Heart right ventricle (tissue), 16 donors: ENCODE results near the gene MGMT. TPM values are rescaled to one million over a fixed set of nuclear protein-coding genes. Genes with fewer than 3 reads are reported as not detected.

Source experiments
- ATAC-seq, 8 donors: fragments of 200-7000 bp; cut with Tn5 transposase; one replicate each; pipeline ENCODE4 v1.9.1; 2020; ENCODE audit warnings: mild to moderate bottlenecking in 8 of 8, moderate library complexity in 8 of 8, moderate number of reproducible peaks in 1 of 8
- DNase-seq, 2 donors: peaks; one replicate each; pipeline ENCODE4 v3.0.0-alpha.2; 2020
- H3K27ac ChIP-seq, 10 donors: fragments of 200-600 bp; sonication (generic) in 2 of 10; one replicate each; pipeline versions ENCODE4 v1.5.0 to v1.8.0; 2020 to 2022; ENCODE audit warnings: mild to moderate bottlenecking in 3 of 10
- H3K27me3 ChIP-seq, 7 donors: fragments of 200-600 bp; one replicate each; pipeline ENCODE4 v1.8.0; 2021 to 2022; ENCODE audit warnings: mild to moderate bottlenecking in 2 of 7
- H3K36me3 ChIP-seq, 9 donors: fragments of 200-600 bp; sonication (generic) in 1 of 9; one replicate each; pipeline versions ENCODE4 v1.5.0 to v1.8.0; 2020 to 2022; ENCODE audit warnings: mild to moderate bottlenecking in 2 of 9
- H3K4me1 ChIP-seq, 9 donors: fragments of 200-600 bp; sonication (generic) in 1 of 9; one replicate each; pipeline versions ENCODE4 v1.5.0 to v1.8.0; 2020 to 2022; ENCODE audit warnings: mild to moderate bottlenecking in 4 of 9
- H3K4me3 ChIP-seq, 10 donors: fragments of 200-600 bp; sonication (generic) in 2 of 10; one replicate each; pipeline versions ENCODE4 v1.5.0 to v1.8.0; 2020 to 2022; ENCODE audit warnings: mild to moderate bottlenecking in 7 of 10, moderate library complexity in 2 of 10
- H3K9me3 ChIP-seq, 11 donors: fragments of 200-600 bp in 10 of 11; sonication (generic) in 2 of 11; one replicate each; pipeline versions ENCODE4 v1.5.0 to v1.8.0; 2013 to 2022; ENCODE audit warnings: mild to moderate bottlenecking in 2 of 11, control low read depth in 1 of 11, moderate library complexity in 1 of 11
- CTCF ChIP-seq, 9 donors: fragments of 200-600 bp; sonication (generic) in 2 of 9; IDR thresholded peaks; one replicate each; pipeline versions ENCODE4 v1.5.0 to v1.8.0; 2021 to 2022; ENCODE audit warnings: antibody characterized with exemption in 9 of 9, mild to moderate bottlenecking in 5 of 9, moderate library complexity in 1 of 9
- WGBS, 2 donors: extraction: QIAGEN DNeasy Blood & Tissue Kit; methylation state at CpG; one replicate each; pipeline ENCODE4 v1.1.7; 2013; ENCODE audit warnings: inconsistent platforms in 1 of 2; 5-methylcytosine and 5-hydroxymethylcytosine counted together
- intact Hi-C, 10 donors: fragments of 100-400 bp; cut with DNase I; formaldehyde crosslinking; loops; one replicate each; pipeline versions ENCODE4 v1.11.1 to v1.14.2; 2022
- polyA plus RNA-seq, 2 donors: library from polyadenylated mRNA; stranded (reverse); fragments of 200-250 nt; gene quantifications; one replicate each; pipeline ENCODE4 v1.2.3, GENCODE V29; 2013
- total RNA-seq, 10 donors: library from RNA; stranded (reverse); fragmentation: NEBNext Ultra II Directional in 3 of 10; extraction: Animal tissue kit (Norgen Biotek cat#: 25700) in 3 of 10; gene quantifications; one replicate each; pipeline versions ENCODE4 v1.2.1 to v1.2.4, GENCODE V29; 2021 to 2023
- donor health status: Arrhythmogenic right ventricular cardiomyopathy.
- donor health status: ischemic (EF 13 %, LVEDD 7.1; RV severe dilation, severe dysfunction).
- donor health status: healthy with polysubstance abuse.
- donor health status: DM: no; HTN: yes; CAD: no.
- donor health status: DM: no; HTN: no; CAD: no.
- donor health status: ischemic (EF 25% LVEDD 6.9; RV normal size, moderate dysfunction).
- donor health status: ischemic (EF 25% LVEDD 5.7; RV mildly dilated, moderate dysfunction).
- donor health status: healthy.
- donor health status: DM: yes; HTN: yes; CAD: no.
- donor health status: Ischemic cardiomyopathy.
- donor health status: ischemic (EF 35%, LVEDD 5.7; RV mildly dilated, moderate dysfunction).
- donor health status: nonischemic (EF 11% LVEDD 7.7; RV severe dilation, severe dysfunction).
- donor health status: DM: yes; HTN: yes; CAD: no.
- donor health status: PGD.
- donor health status: ischemic (EF 29% LVEDD 5.4; RV normal size, mild dysfunction).
- donor health status: nonischemic (EF 23%, LVEDD 6.1; RV moderate dilation, normal function).

The MGMT gene
- total and polyA plus RNA-seq, 12 donors, result 8.4 to 17.8 (median 12.9) TPM

GRCh38 chr10:129653428-129653827, 186.4 kb downstream of the MGMT start:
- TF ChIP-seq CTCF (IDR thresholded peaks at IDR 0.05), result no peak
- 92 to 96% methylated on average over 8 of the region's 8 CpGs for WGBS, 2 donors

GRCh38 chr10:129653861-129654260, 186.8 kb downstream of the MGMT start:
- DNase-seq (no peak), ATAC-seq (no peak)
- Histone ChIP-seq H3K9me3 (no peaks in the 10 kb centered on the region), H3K4me1 (no peaks in the 10 kb centered on the region), H3K4me3 (no peak overlapping the region), H3K27ac (no peak overlapping the region), H3K27me3 (no peaks in the 10 kb centered on the region), H3K36me3 (no peaks in the 10 kb centered on the region)
- WGBS, 2 donors, result 90 to 97% methylated on average over 11 of the region's 11 CpGs
- no peak for TF ChIP-seq CTCF (IDR thresholded peaks at IDR 0.05)
- intact Hi-C loops, result no loop called here

More at GRCh38 chr10:129653428-129653827, 186.4 kb downstream of the MGMT start:
- H3K4me1 ChIP-seq, result no peaks in the 10 kb centered on the region
- H3K9me3 ChIP-seq, result no peaks in the 10 kb centered on the region
- no peaks in the 10 kb centered on the region for H3K36me3 ChIP-seq
- DNase-seq (no peak), ATAC-seq (no peak)
- intact Hi-C loops, result no loop called here
- no peak overlapping the region for H3K4me3 ChIP-seq
- H3K27me3 ChIP-seq, result no peaks in the 10 kb centered on the region
- no peak overlapping the region for H3K27ac ChIP-seq

GRCh38 chr10:129654461-129654860, 187.4 kb downstream of the MGMT start:
- ATAC-seq, result no peak
- no peaks in the 10 kb centered on the region for H3K4me1 ChIP-seq
- no peak for TF ChIP-seq CTCF (IDR thresholded peaks at IDR 0.05)
- intact Hi-C loops, result no loop called here
- H3K4me3 ChIP-seq, result no peak overlapping the region
- no peaks in the 10 kb centered on the region for H3K36me3 ChIP-seq
- WGBS, 2 donors, result 94% methylated on average over 7 of the region's 7 CpGs
- H3K9me3 ChIP-seq, result no peaks in the 10 kb centered on the region
- no peak for DNase-seq
- no peaks in the 10 kb centered on the region for H3K27me3 ChIP-seq
- no peak overlapping the region for H3K27ac ChIP-seq

GRCh38 chr10:129655007-129655678, 188.1 kb downstream of the MGMT start:
- TF ChIP-seq CTCF (IDR thresholded peaks at IDR 0.05), result no peak
- no peak overlapping the region for H3K4me3 ChIP-seq
- H3K36me3 ChIP-seq, result no peaks in the 10 kb centered on the region
- no peak overlapping the region for H3K27ac ChIP-seq
- DNase-seq (no peak), ATAC-seq (no peak)
- no peaks in the 10 kb centered on the region for H3K9me3 ChIP-seq
- 78 to 79% methylated on average over 22 of the region's 22 CpGs for WGBS, 2 donors
- intact Hi-C loops, result no loop called here
- H3K27me3 ChIP-seq, result no peaks in the 10 kb centered on the region
- H3K4me1 ChIP-seq, result no peaks in the 10 kb centered on the region
